Measurements from ENCODE around the gene CYB561D2.
"Not testable (repeated sequence)": the region's sequence is repeated elsewhere in the genome, so short reads cannot be mapped to it uniquely, and the experiment has no call there.

The CYB561D2 gene

GRCh38 chr3:50350527-50351322 lies at the start of gene CYB561D2, which contains the start of gene NPRL2:
CYB561D2 (plus strand) TSS chr3:50350862; CDS start chr3:50351434, 572 bp downstream.
NPRL2 (minus strand) TSS chr3:50350775; CDS start chr3:50350652, 123 bp downstream.
- peak; percentile 99 for DNase-seq (ENCODE audit: low read depth in 2 of 2)

- no peak for DNase-seq (ENCODE audit: low read depth in 2 of 2)
Measured at GRCh38 chr3:50302095-50303012, 48.3 kb upstream of the CYB561D2 start.

GRCh38 chr3:50303013-50303815 lies 47.4 kb upstream of the CYB561D2 start, which contains the start of gene HYAL1:
HYAL1 (minus strand) TSS chr3:50303574; CDS start chr3:50302956, 618 bp downstream.
- no peak for DNase-seq (ENCODE audit: low read depth in 2 of 2)

- no peak for DNase-seq (ENCODE audit: low read depth in 2 of 2)
Measured at GRCh38 chr3:50304601-50305000, 46.1 kb upstream of the CYB561D2 start.

GRCh38 chr3:50312041-50312440 lies 38.6 kb upstream of the CYB561D2 start:
- DNase-seq (ENCODE audit: low read depth in 2 of 2) = not testable (repeated sequence)

GRCh38 chr3:50314342-50314741 lies 36.3 kb upstream of the CYB561D2 start:
- DNase-seq (ENCODE audit: low read depth in 2 of 2) = no peak

GRCh38 chr3:50314816-50315215 lies 35.8 kb upstream of the CYB561D2 start:
- no peak for DNase-seq (ENCODE audit: low read depth in 2 of 2)

GRCh38 chr3:50316657-50317242 lies 33.9 kb upstream of the CYB561D2 start:
- DNase-seq (ENCODE audit: low read depth in 2 of 2) = peak; percentile 50 to 63

- no peak for DNase-seq (ENCODE audit: low read depth in 2 of 2)
Measured at GRCh38 chr3:50317300-50317699, 33.4 kb upstream of the CYB561D2 start.

- DNase-seq (ENCODE audit: low read depth in 2 of 2) = no peak
Measured at GRCh38 chr3:50318163-50318562, 32.5 kb upstream of the CYB561D2 start.

GRCh38 chr3:50318615-50319014 lies 32.0 kb upstream of the CYB561D2 start:
- no peak for DNase-seq (ENCODE audit: low read depth in 2 of 2)

- DNase-seq (ENCODE audit: low read depth in 2 of 2) = no peak
Measured at GRCh38 chr3:50319181-50319893, 31.3 kb upstream of the CYB561D2 start.

GRCh38 chr3:50319894-50320625 lies 30.6 kb upstream of the CYB561D2 start:
- no peak for DNase-seq (ENCODE audit: low read depth in 2 of 2)

- DNase-seq (ENCODE audit: low read depth in 2 of 2) = peak in 1 of 2 donors; percentile 61
Measured at GRCh38 chr3:50320853-50321335, 29.8 kb upstream of the CYB561D2 start.

- peak; percentile 63 to 68 for DNase-seq (ENCODE audit: low read depth in 2 of 2)
Measured at GRCh38 chr3:50321336-50322114, 29.1 kb upstream of the CYB561D2 start.

GRCh38 chr3:50322115-50322385 lies 28.6 kb upstream of the CYB561D2 start:
- no peak for DNase-seq (ENCODE audit: low read depth in 2 of 2)

GRCh38 chr3:50322386-50323091 lies 28.1 kb upstream of the CYB561D2 start, which contains the start of gene HYAL2:
HYAL2 (minus strand) TSS chr3:50322745; CDS start chr3:50320489, 2,256 bp downstream.
- DNase-seq (ENCODE audit: low read depth in 2 of 2) = no peak

- DNase-seq (ENCODE audit: low read depth in 2 of 2) = no peak
Measured at GRCh38 chr3:50323092-50323600, 27.5 kb upstream of the CYB561D2 start.

Data from stimulated activated CD8-positive, alpha-beta memory T cell treated with anti-CD3 and anti-CD28 coated beads, Interleukin-15, amount 100 ng/mL, for 4 hours (primary cell).